Measurements from ENCODE around the gene KMT2C. TPM values are rescaled to one million over a fixed set of nuclear protein-coding genes. Genes with fewer than 3 reads are reported as not detected.
"Not testable (repeated sequence)": the region's sequence is repeated elsewhere in the genome, so short reads cannot be mapped to it uniquely, and the experiment has no call there.

KMT2C gene
- total RNA-seq, 2 donors from 2014 or later: 70.0 to 110 TPM

- Histone ChIP-seq H3K36me3 (no peaks in the 10 kb centered on the region), H3K27ac (peak overlapping the region; percentile 77 to 93), H3K27me3 (replicated peaks; ENCODE audit: insufficient read depth) (no peaks in the 10 kb centered on the region), H3K9me3 (no peaks in the 10 kb centered on the region), H3K4me3 (peak overlapping the region; percentile 84), H3K4me1 (ENCODE audit: control insufficient read depth in 1 of 2, low read depth in 2 of 2) (peaks cover 11 to 32% of the 10 kb centered on the region in 2 donors)
- peak; percentile 53 for DNase-seq (ENCODE audit: low spot score)
- TF ChIP-seq CTCF (IDR thresholded peaks at IDR 0.05): no peak
- peak; percentile 77 for ATAC-seq (ENCODE audit: insufficient number of reproducible peaks, low FRiP score, low read depth)
These were observed 518 bp upstream of the KMT2C start for GRCh38 chr7:152436111-152436930.

- not testable (repeated sequence) for DNase-seq (ENCODE audit: low spot score); ATAC-seq (ENCODE audit: insufficient number of reproducible peaks, low FRiP score, low read depth); H3K36me3 ChIP-seq; H3K27me3 ChIP-seq (replicated peaks; ENCODE audit: insufficient read depth); H3K9me3 ChIP-seq
- H3K4me1 ChIP-seq (ENCODE audit: control insufficient read depth in 1 of 2, low read depth in 2 of 2): peaks cover 21 to 45% of the 10 kb centered on the region in 2 donors
- peak overlapping the region; percentile 98 for H3K4me3 ChIP-seq
- peak overlapping the region; percentile 79 to 97 for H3K27ac ChIP-seq
These were observed 1.1 kb downstream of the KMT2C start for GRCh38 chr7:152434511-152435383.

- H3K27ac ChIP-seq: peak overlapping the region; percentile 79 to 97
- ATAC-seq (ENCODE audit: insufficient number of reproducible peaks, low FRiP score, low read depth); H3K9me3 ChIP-seq; H3K27me3 ChIP-seq (replicated peaks; ENCODE audit: insufficient read depth); DNase-seq (ENCODE audit: low spot score); H3K36me3 ChIP-seq: not testable (repeated sequence)
- TF ChIP-seq CTCF (IDR thresholded peaks at IDR 0.05): peak; percentile 38
- H3K4me1 ChIP-seq (ENCODE audit: control insufficient read depth in 1 of 2, low read depth in 2 of 2): peaks cover 23 to 53% of the 10 kb centered on the region in 2 donors
- H3K4me3 ChIP-seq: peak overlapping the region; percentile 98
These were observed 1.9 kb downstream of the KMT2C start for GRCh38 chr7:152433721-152434490.

GRCh38 chr7:152432735-152433134, 3.1 kb downstream of the KMT2C start:
- DNase-seq (ENCODE audit: low spot score); ATAC-seq (ENCODE audit: insufficient number of reproducible peaks, low FRiP score, low read depth); H3K9me3 ChIP-seq; H3K4me3 ChIP-seq; H3K27me3 ChIP-seq (replicated peaks; ENCODE audit: insufficient read depth); H3K36me3 ChIP-seq; H3K27ac ChIP-seq: not testable (repeated sequence)
- peaks cover 31 to 60% of the 10 kb centered on the region in 2 donors for H3K4me1 ChIP-seq (ENCODE audit: control insufficient read depth in 1 of 2, low read depth in 2 of 2)

GRCh38 chr7:152430854-152431253, 4.9 kb downstream of the KMT2C start:
- no peak for TF ChIP-seq CTCF (IDR thresholded peaks at IDR 0.05)
- DNase-seq (ENCODE audit: low spot score) (no peak), ATAC-seq (ENCODE audit: insufficient number of reproducible peaks, low FRiP score, low read depth) (no peak)
- H3K4me1 ChIP-seq (ENCODE audit: control insufficient read depth in 1 of 2, low read depth in 2 of 2): peaks cover 40 to 77% of the 10 kb centered on the region in 2 donors
- H3K27me3 ChIP-seq (replicated peaks; ENCODE audit: insufficient read depth): no peaks in the 10 kb centered on the region
- H3K4me3 ChIP-seq: no peak overlapping the region
- H3K9me3 ChIP-seq: no peaks in the 10 kb centered on the region
- no peak overlapping the region for H3K27ac ChIP-seq
- H3K36me3 ChIP-seq: no peaks in the 10 kb centered on the region

GRCh38 chr7:152430118-152430517, 5.7 kb downstream of the KMT2C start:
- ATAC-seq (ENCODE audit: insufficient number of reproducible peaks, low FRiP score, low read depth); H3K4me3 ChIP-seq; DNase-seq (ENCODE audit: low spot score); H3K36me3 ChIP-seq; H3K27ac ChIP-seq; H3K27me3 ChIP-seq (replicated peaks; ENCODE audit: insufficient read depth); H3K9me3 ChIP-seq: not testable (repeated sequence)
- peaks cover 44 to 80% of the 10 kb centered on the region in 2 donors for H3K4me1 ChIP-seq (ENCODE audit: control insufficient read depth in 1 of 2, low read depth in 2 of 2)
